VCaP (cell line): ENCODE measurements around the gene ADAD2.

Experiments used
- H3K27ac ChIP-seq: fragments of 450-650 bp; 2 replicates; pipeline ENCODE4 v1.5.1; 2017
- TF ChIP-seq, protein P1 (sequence below): fragments of 450-650 bp; conservative IDR thresholded peaks from 2 replicates; pipeline ENCODE4 v1.5.1; 2017; ENCODE audit warnings: mild to moderate bottlenecking, moderate library complexity

The ADAD2 gene

DNA sequence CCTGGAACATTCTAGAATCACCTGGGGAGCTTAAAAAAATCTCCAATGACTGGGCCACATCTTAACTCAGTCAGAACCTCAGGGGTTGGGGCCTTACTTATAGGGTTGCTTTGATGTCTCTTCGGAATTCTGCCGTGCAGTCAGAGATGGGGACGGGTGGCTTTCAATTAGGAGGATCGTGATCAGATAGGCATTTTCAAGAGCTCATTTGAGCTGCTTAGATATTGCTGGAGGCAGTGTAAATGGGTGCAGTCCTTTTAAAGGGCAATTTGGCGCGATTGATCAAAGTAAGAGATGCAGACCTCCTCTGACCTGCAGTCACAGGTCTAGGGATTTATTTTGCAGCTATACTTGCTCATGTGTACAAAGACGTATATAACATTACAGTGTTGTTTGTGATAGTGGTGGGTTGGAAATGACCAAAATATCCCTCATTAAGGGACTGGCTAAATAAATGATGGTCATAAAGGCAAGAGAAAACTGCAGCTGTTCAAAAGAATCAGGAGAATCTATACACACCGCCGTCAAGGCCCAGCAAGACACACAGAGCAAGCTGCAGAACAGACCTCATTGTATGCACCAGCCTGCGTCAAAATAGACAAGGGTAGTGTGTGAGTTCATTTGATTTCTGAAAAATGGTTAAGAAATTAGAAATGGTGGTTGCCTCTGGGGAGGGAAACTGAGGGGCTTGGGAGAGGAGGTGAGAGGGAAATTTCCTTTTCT, 55.2 kb downstream of the ADAD2 start:
- TF ChIP-seq, protein P1, sequence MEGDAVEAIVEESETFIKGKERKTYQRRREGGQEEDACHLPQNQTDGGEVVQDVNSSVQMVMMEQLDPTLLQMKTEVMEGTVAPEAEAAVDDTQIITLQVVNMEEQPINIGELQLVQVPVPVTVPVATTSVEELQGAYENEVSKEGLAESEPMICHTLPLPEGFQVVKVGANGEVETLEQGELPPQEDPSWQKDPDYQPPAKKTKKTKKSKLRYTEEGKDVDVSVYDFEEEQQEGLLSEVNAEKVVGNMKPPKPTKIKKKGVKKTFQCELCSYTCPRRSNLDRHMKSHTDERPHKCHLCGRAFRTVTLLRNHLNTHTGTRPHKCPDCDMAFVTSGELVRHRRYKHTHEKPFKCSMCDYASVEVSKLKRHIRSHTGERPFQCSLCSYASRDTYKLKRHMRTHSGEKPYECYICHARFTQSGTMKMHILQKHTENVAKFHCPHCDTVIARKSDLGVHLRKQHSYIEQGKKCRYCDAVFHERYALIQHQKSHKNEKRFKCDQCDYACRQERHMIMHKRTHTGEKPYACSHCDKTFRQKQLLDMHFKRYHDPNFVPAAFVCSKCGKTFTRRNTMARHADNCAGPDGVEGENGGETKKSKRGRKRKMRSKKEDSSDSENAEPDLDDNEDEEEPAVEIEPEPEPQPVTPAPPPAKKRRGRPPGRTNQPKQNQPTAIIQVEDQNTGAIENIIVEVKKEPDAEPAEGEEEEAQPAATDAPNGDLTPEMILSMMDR: no peak
- H3K27ac ChIP-seq: no peak overlapping the region

DNA sequence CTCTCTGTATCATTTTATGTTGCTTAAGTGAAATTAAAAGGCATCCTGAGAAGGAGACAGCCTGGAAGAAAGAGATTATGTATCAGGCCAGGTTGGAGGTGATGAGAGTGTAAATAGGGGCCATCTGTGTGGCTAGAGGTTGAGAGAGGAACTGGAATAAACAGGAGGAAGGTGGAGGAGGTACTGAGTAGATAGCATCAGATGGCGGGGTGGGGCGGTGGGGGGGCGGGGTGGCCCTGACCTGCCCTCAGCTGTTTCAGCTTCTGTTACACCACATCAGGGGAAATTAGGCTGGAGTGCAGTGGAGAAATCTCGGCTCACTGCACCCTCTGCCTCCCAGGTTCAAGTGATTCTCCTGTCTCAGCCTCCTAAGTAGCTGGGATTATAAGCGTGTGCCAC, 55.7 kb downstream of the ADAD2 start:
- TF ChIP-seq, protein P1: no peak
- H3K27ac ChIP-seq: no peak overlapping the region
